Esophagus squamous epithelium (tissue), 5 donors: ENCODE results near the gene PLEKHA6. TPM values are rescaled to one million over a fixed set of nuclear protein-coding genes. Genes with fewer than 3 reads are reported as not detected.

Experiments used
- DNase-seq: peaks from one replicate; lab custom pipeline; 2025; lab: John Stamatoyannopoulos, UW
- H3K27ac ChIP-seq, 4 donors: fragments of 200-600 bp; sonication (generic); one replicate each; pipeline ENCODE4 v1.5.1; 2016 to 2019; ENCODE audit warnings: mild to moderate bottlenecking in 1 of 4
- H3K27me3 ChIP-seq, 4 donors: fragments of 200-600 bp; sonication (generic); 1 replicate in 3 of 4; 2 replicates in 1 of 4; pipeline versions ENCODE4 v1.5.1 to v1.6.0; 2017 to 2021; ENCODE audit warnings: antibody characterized with exemption in 1 of 4
- H3K36me3 ChIP-seq, 3 donors: fragments of 200-600 bp; sonication (generic); one replicate each; pipeline ENCODE4 v1.5.1; 2016 to 2019
- H3K4me1 ChIP-seq, 3 donors: fragments of 200-600 bp; sonication (generic); one replicate each; pipeline ENCODE4 v1.5.1; 2017 to 2019
- H3K4me3 ChIP-seq, 4 donors: fragments of 200-600 bp; sonication (generic); 1 replicate in 3 of 4; 2 replicates in 1 of 4; pipeline ENCODE4 v1.5.1; 2016 to 2019; ENCODE audit warnings: mild to moderate bottlenecking in 2 of 4, moderate library complexity in 1 of 4
- H3K9me3 ChIP-seq, 3 donors: fragments of 200-600 bp; sonication (generic); one replicate each; pipeline ENCODE4 v1.5.1; 2016 to 2019
- CTCF ChIP-seq, 6 experiments: fragments of 450-650 bp in 4 of 6; fragments of 200-600 bp in 2 of 6; sonication (generic) in 2 of 6; IDR thresholded peaks; one replicate each; pipeline ENCODE4 v1.5.1; 2016 to 2019; ENCODE audit warnings: antibody characterized with exemption in 6 of 6, mild to moderate bottlenecking in 4 of 6, moderate library complexity in 4 of 6
- POLR2A ChIP-seq, 4 donors: fragments of 450-650 bp; IDR thresholded peaks; one replicate each; pipeline ENCODE4 v1.6.1; 2017; ENCODE audit warnings: antibody characterized with exemption in 4 of 4, mild to moderate bottlenecking in 4 of 4, moderate library complexity in 3 of 4
- WGBS, 2 donors: methylation state at CpG; one replicate each; pipeline ENCODE4 v1.1.5; 2018; 5-methylcytosine and 5-hydroxymethylcytosine counted together
- intact Hi-C: fragments of 100-400 bp; cut with DNase I; formaldehyde crosslinking; loops from one replicate; pipeline ENCODE4 v1.15.0; 2022
- total RNA-seq, 4 donors: library from RNA; depleted of rRNA; stranded (reverse); fragments of >200 nt; gene quantifications; one replicate each; pipeline ENCODE4 v1.1.0, GENCODE V29; 2016
- donor health status: DM: yes; HTN: yes; CAD: no.

PLEKHA6 gene
- total RNA-seq, 4 donors from 2014 or later, result 7.4 to 40.6 (median 18.3) TPM

DNA sequence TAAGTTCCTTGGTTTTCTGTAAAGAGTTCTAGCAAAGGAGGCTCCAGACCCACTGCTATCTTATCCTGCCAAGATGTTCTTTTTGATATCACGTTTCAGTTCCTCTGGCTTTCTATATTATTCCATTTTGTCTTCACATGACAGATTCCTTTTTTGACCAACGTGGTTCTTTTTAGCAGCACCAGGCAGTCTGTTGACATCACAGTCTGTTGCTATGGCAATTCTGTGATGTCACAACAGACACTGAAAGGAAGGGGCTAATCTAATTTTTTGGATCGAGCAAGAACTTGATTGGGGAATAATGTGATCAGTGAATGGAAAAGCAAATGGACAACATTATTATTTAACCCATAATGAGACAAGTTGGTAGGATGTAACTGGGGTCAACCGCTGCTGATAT is 81.5 kb downstream of the PLEKHA6 start:
- Histone ChIP-seq H3K4me1 (peaks cover 0 to 58% (median 11%) of the 10 kb centered on the region in 3 donors), H3K4me3 (no peak overlapping the region), H3K9me3 (no peaks in the 10 kb centered on the region), H3K27me3 (peaks cover 0 to 58% (median 0%) of the 10 kb centered on the region in 4 donors), H3K36me3 (peaks cover 0 to 6% (median 0%) of the 10 kb centered on the region in 3 donors), H3K27ac (peak overlapping the region in 1 of 4 donors; percentile 12)
- TF ChIP-seq CTCF (IDR thresholded peaks at IDR 0.05), result no peak
- TF ChIP-seq POLR2A (IDR thresholded peaks at IDR 0.05), result no peak
- no peak for DNase-seq
- 39 to 47% methylated on average over 4 of the region's 4 CpGs for WGBS, 2 donors
- intact Hi-C loops, result no loop called here

- peaks cover 0 to 53% (median 9%) of the 10 kb centered on the region in 3 donors for H3K4me1 ChIP-seq
- DNase-seq, result no peak
- H3K27me3 ChIP-seq, result peaks cover 0 to 52% (median 0%) of the 10 kb centered on the region in 4 donors
These were observed 82.0 kb downstream of the PLEKHA6 start for GRCh38 chr1:204277563-204278219.

DNA sequence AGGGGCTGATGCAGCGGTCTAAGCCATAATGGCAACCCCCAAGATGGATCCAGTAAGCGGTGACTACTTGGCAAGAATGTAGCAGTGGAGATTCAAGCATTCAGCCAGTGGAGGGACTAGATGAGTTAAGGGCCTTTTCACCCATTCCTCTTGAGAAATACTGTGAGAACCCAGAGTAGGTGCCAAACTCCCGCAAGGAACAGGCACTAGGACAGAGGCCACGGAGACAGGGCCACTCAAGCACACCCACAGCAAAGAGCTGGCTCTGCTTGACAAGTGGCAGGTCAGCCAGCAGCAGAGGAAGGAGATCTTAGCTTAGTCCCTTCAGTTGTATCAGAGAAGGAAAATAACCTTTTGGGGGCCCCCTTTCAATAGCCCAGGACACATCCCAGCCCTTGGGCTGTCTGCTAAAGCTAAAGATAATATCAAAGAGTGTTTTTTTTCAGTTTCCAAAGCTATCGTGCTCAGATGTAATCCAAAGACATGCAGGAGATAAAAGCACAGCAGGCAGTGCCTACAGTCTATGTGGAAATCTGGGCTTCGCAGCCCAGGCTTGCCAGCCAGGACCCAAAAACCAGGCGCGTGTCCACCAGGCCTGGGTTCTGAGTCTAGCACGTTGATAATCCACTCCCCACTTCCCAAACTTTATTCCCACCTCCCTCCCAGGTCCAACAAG is 83.9 kb downstream of the PLEKHA6 start:
- intact Hi-C loops, result no loop called here
- Histone ChIP-seq H3K36me3 (peaks cover 0 to 23% (median 0%) of the 10 kb centered on the region in 3 donors), H3K27ac (no peak overlapping the region), H3K4me3 (no peak overlapping the region), H3K27me3 (peaks cover 0 to 43% (median 0%) of the 10 kb centered on the region in 4 donors), H3K4me1 (peaks cover 0 to 40% (median 5%) of the 10 kb centered on the region in 3 donors), H3K9me3 (no peaks in the 10 kb centered on the region)
- TF ChIP-seq CTCF (IDR thresholded peaks at IDR 0.05) (no peak), POLR2A (IDR thresholded peaks at IDR 0.05) (no peak)
- 79 to 80% methylated on average over 7 to 9 of the region's 9 CpGs for WGBS, 2 donors
- DNase-seq, result no peak

More at GRCh38 chr1:204277563-204278219, 82.0 kb downstream of the PLEKHA6 start:
- WGBS, 2 donors, result 63 to 77% methylated on average over 9 to 13 of the region's 14 CpGs
- intact Hi-C loops, result no loop called here
- no peak overlapping the region for H3K4me3 ChIP-seq
- peaks cover 0 to 12% (median 0%) of the 10 kb centered on the region in 3 donors for H3K36me3 ChIP-seq
- no peaks in the 10 kb centered on the region for H3K9me3 ChIP-seq
- no peak for TF ChIP-seq POLR2A (IDR thresholded peaks at IDR 0.05)
- no peak for TF ChIP-seq CTCF (IDR thresholded peaks at IDR 0.05)
- peak overlapping the region in 1 of 4 donors; percentile 12 for H3K27ac ChIP-seq

- Histone ChIP-seq H3K4me3 (no peak overlapping the region), H3K36me3 (peaks cover 0 to 28% (median 0%) of the 10 kb centered on the region in 3 donors), H3K4me1 (peaks cover 0 to 40% (median 5%) of the 10 kb centered on the region in 3 donors), H3K9me3 (no peaks in the 10 kb centered on the region), H3K27me3 (peaks cover 0 to 38% (median 0%) of the 10 kb centered on the region in 4 donors), H3K27ac (no peak overlapping the region)
- WGBS, 2 donors, result 50 to 91% methylated on average over 2 of the region's 2 CpGs
- no peak for DNase-seq
- intact Hi-C loops, result no loop called here
- TF ChIP-seq POLR2A (IDR thresholded peaks at IDR 0.05), result no peak
- no peak for TF ChIP-seq CTCF (IDR thresholded peaks at IDR 0.05)
These were observed 85.3 kb downstream of the PLEKHA6 start for GRCh38 chr1:204274446-204274845.

DNA sequence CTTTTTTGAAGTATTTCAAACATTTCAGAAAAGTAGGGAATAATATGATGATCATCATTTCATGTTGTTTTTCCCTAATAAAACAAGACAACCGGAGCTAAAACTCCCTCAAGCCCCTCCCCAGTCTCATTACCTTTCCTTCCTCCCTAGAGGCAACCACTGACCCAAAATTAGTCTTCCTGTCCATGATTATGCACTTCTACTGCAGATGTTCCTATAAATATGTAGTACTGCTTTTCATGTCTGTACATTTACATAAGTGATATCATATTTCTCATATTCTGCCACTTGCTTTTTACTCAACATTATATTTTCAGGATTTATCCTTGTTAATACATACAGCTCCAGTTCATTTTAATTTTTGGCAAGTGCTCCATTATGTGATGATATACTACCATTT is 87.2 kb downstream of the PLEKHA6 start:
- H3K36me3 ChIP-seq, result peaks cover 0 to 31% (median 0%) of the 10 kb centered on the region in 3 donors
- no peaks in the 10 kb centered on the region for H3K9me3 ChIP-seq
- no peak overlapping the region for H3K4me3 ChIP-seq
- peaks cover 0 to 26% (median 0%) of the 10 kb centered on the region in 3 donors for H3K4me1 ChIP-seq
- H3K27ac ChIP-seq, result no peak overlapping the region
- no peak for TF ChIP-seq POLR2A (IDR thresholded peaks at IDR 0.05)
- 21 to 41% methylated on average over 1 of the region's 1 CpG for WGBS, 2 donors
- intact Hi-C loops, result no loop called here
- no peak for DNase-seq
- peaks cover 0 to 25% (median 0%) of the 10 kb centered on the region in 4 donors for H3K27me3 ChIP-seq
